WTC11 (cell line): ENCODE results near the gene VEGFB. TPM values are rescaled to one million over a fixed set of nuclear protein-coding genes. Genes with fewer than 3 reads are reported as not detected.
A peak's percentile ranks its signal among the peaks of the same experiment; 100 is the strongest.

Experiments used
- ATAC-seq: fragments of 200-7000 bp; cut with Tn5 transposase; 2 replicates; pipeline ENCODE4 v1.10.0; 2021; ENCODE audit warnings: mild to moderate bottlenecking, moderate library complexity
- Bru-seq: library from RNA; stranded (reverse); fragments of 400-500 nt; gene quantifications from one replicate; lab custom pipeline; 2021; lab: Mats Ljungman, UMichigan
- CTCF ChIA-PET: fragments of 300-600 bp; sonication (Branson Sonifier 250); formaldehyde crosslinking; loops from one replicate; lab custom pipeline; 2021; ENCODE audit warnings: antibody characterized with exemption; lab: Charles Lee
- POLR2A ChIA-PET: fragments of 350-600 bp; sonication (Branson Sonifier 250); formaldehyde crosslinking; loops from one replicate; lab custom pipeline; 2021; ENCODE audit warnings: antibody characterized with exemption; lab: Charles Lee
- DNase-seq: peaks from one replicate; pipeline ENCODE4 v3.0.0; 2021; ENCODE audit warnings: low spot score
- H3K27ac Mint-ChIP-seq: 2 replicates; pipeline ENCODE4 v1.8.0; 2021; ENCODE audit warnings: mixed read lengths
- H3K27me3 Mint-ChIP-seq: 2 replicates; pipeline ENCODE4 v1.8.0; 2021; ENCODE audit warnings: low read depth, mild to moderate bottlenecking, moderate library complexity, mixed read lengths
- H3K36me3 Mint-ChIP-seq: 2 replicates; pipeline ENCODE4 v1.8.0; 2021; ENCODE audit warnings: mixed read lengths
- H3K4me1 Mint-ChIP-seq: 2 replicates; pipeline ENCODE4 v1.8.0; 2022; ENCODE audit warnings: mixed read lengths
- H3K4me3 Mint-ChIP-seq: 2 replicates; pipeline ENCODE4 v1.8.0; 2021; ENCODE audit warnings: mild to moderate bottlenecking, moderate library complexity, mixed read lengths
- H3K9me3 Mint-ChIP-seq: 2 replicates; pipeline ENCODE4 v1.8.0; 2021; ENCODE audit warnings: mixed read lengths
- ARID4B ChIP-seq: sonication (generic); formaldehyde crosslinking; IDR thresholded peaks from 2 replicates; pipeline ENCODE4 v1.8.0; 2023; ENCODE audit warnings: missing genetic modification reagents, mild to moderate bottlenecking, borderline replicate concordance
- E2F4 ChIP-seq: sonication (generic); formaldehyde crosslinking; IDR thresholded peaks from 2 replicates; pipeline ENCODE4 v1.8.1; 2022; ENCODE audit warnings: low read depth, mild to moderate bottlenecking, moderate library complexity, missing genetic modification reagents, borderline replicate concordance
- ESRRA ChIP-seq: sonication (generic); formaldehyde crosslinking; IDR thresholded peaks from 2 replicates; pipeline ENCODE4 v1.8.1; 2022; ENCODE audit warnings: mild to moderate bottlenecking, missing genetic modification reagents, borderline replicate concordance
- IRF1 ChIP-seq: sonication (generic); formaldehyde crosslinking; IDR thresholded peaks from 2 replicates; pipeline ENCODE4 v1.8.0; 2023; ENCODE audit warnings: missing genetic modification reagents
- JUN ChIP-seq: sonication (generic); formaldehyde crosslinking; IDR thresholded peaks from 2 replicates; pipeline ENCODE4 v1.8.0; 2023; ENCODE audit warnings: mild to moderate bottlenecking, missing genetic modification reagents
- NFE2L1 ChIP-seq: sonication (generic); formaldehyde crosslinking; IDR thresholded peaks from 2 replicates; pipeline ENCODE4 v1.8.1; 2023; ENCODE audit warnings: missing genetic modification reagents
- NFYB ChIP-seq: sonication (generic); formaldehyde crosslinking; conservative IDR thresholded peaks from 2 replicates; pipeline ENCODE4 v1.8.0; 2022; ENCODE audit warnings: low read depth, missing genetic modification reagents
- NR3C1 ChIP-seq: sonication (generic); formaldehyde crosslinking; conservative IDR thresholded peaks from 2 replicates; pipeline ENCODE4 v1.8.1; 2023; ENCODE audit warnings: low read depth, mild to moderate bottlenecking, missing genetic modification reagents
- RORB ChIP-seq: fragments of 250-450 bp; sonication (Bioruptor Pico); IDR thresholded peaks from 2 replicates; pipeline ENCODE4 v1.9.0; 2021; ENCODE audit warnings: mild to moderate bottlenecking
- SP1 ChIP-seq: sonication (generic); formaldehyde crosslinking; conservative IDR thresholded peaks from 2 replicates; pipeline ENCODE4 v1.8.1; 2022; ENCODE audit warnings: missing genetic modification reagents
- ZNF121 ChIP-seq: sonication (generic); formaldehyde crosslinking; IDR thresholded peaks from 2 replicates; pipeline ENCODE4 v1.8.0; 2023; ENCODE audit warnings: missing genetic modification reagents
- ZNF219 ChIP-seq: sonication (generic); formaldehyde crosslinking; IDR thresholded peaks from 2 replicates; pipeline ENCODE4 v1.8.0; 2023; ENCODE audit warnings: missing genetic modification reagents, mild to moderate bottlenecking, borderline replicate concordance
- ZNF317 ChIP-seq: sonication (generic); formaldehyde crosslinking; IDR thresholded peaks from 2 replicates; pipeline ENCODE4 v1.8.1; 2023; ENCODE audit warnings: low read depth, mild to moderate bottlenecking, moderate library complexity, missing genetic modification reagents, borderline replicate concordance
- ZNF416 ChIP-seq: fragments of 250-450 bp; sonication (Bioruptor Pico); IDR thresholded peaks from 2 replicates; pipeline ENCODE4 v1.9.0; 2021; ENCODE audit warnings: mild to moderate bottlenecking, inconsistent platforms
- ZNF423 ChIP-seq: fragments of 250-450 bp; sonication (Bioruptor Pico); IDR thresholded peaks from 2 replicates; pipeline ENCODE4 v2.1.2; 2022; ENCODE audit warnings: mild to moderate bottlenecking, moderate library complexity
- long read RNA-seq, 3 experiments: library from RNA in 1 of 3; library from capped mRNA in 1 of 3; library from polyadenylated mRNA in 1 of 3; unstranded in 2 of 3; stranded (forward) in 1 of 3; transcript quantifications; one replicate each; pipeline ENCODE4 v2.0.0, GENCODE V29; 2021
- total RNA-seq: library from RNA; stranded (reverse); gene quantifications from 3 replicates; pipeline ENCODE4 v1.2.3, GENCODE V29; 2021
- TF ChIP-seq, protein P1 (sequence below): fragments of 250-450 bp; sonication (Bioruptor Pico); IDR thresholded peaks from 2 replicates; pipeline ENCODE4 v1.8.0; 2021; ENCODE audit warnings: mild to moderate bottlenecking
- TF ChIP-seq, protein P2 (sequence below): sonication (generic); formaldehyde crosslinking; IDR thresholded peaks from 2 replicates; pipeline ENCODE4 v1.8.0; 2022; ENCODE audit warnings: mild to moderate bottlenecking, missing genetic modification reagents

VEGFB gene
- total RNA-seq (51.7 to 62.2 TPM (median 59.7 TPM) in 3 replicates), Bru-seq, nascent RNA (percentile 60 among the genes with signal in this experiment)
- long read RNA-seq, experiment 1, transcript VEGFB-201 (7 exons, 1,380 nt), result major isoform, 40 of 74 reads
- long read RNA-seq, experiment 1, transcript VEGFB-202 (7 exons, 979 nt), result minor isoform, 9 of 74 reads
- long read RNA-seq, experiment 1, partial matches to known transcripts, result 5 of 74 reads
- long read RNA-seq, experiment 1, other reads (novel, unspliced or antisense), result 20 of 74 reads
- long read RNA-seq, experiment 2, transcript VEGFB-202 (7 exons, 979 nt), result minor isoform, 11 of 78 reads
- long read RNA-seq, experiment 2, transcript VEGFB-201 (7 exons, 1,380 nt), result major isoform, 43 of 78 reads
- long read RNA-seq, experiment 2, partial matches to known transcripts, result 13 of 78 reads
- long read RNA-seq, experiment 2, other reads (novel, unspliced or antisense), result 11 of 78 reads
- long read RNA-seq, experiment 3, partial matches to known transcripts, result 0 of 3 reads
- long read RNA-seq, experiment 3, other reads (novel, unspliced or antisense), result 3 of 3 reads

DNA sequence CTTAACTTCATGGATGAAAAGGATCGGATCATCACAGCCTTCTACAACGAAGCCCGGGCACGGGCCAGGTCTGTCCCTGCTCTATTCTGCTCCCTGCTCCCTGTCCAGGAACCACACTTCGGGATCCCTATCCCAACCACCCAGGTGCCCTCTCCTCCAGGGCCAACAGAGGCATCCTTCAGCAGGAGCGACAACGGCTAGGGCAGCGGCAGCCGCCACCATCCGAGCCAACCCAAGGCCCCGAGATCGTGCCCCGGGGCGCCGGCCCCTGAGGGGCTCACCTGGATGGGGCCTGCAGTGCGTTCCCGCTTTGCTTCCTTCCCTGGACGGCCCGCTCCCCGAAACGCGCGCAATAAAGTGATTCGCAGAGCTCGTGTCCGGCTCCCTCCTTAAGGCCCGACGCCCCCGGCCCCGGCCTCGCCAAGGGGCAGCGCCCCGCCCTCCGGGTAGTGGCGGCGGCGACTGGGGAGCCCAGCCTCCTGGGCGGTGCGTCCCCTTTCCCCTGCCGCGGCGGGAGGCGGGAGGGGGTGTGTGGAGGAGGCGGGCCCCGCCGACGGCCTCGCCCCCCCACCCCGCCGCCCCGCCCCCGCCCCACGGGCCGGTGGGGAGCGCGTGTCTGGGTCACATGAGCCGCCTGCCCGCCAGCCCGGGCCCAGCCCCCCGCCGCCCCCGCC, at the start of gene VEGFB:
Gene VEGFB, plus strand, starts transcription at position 672 of the 674 bp plus-strand sequence. CDS start 250 bp downstream, outside the sequence.
- Mint-ChIP-seq H3K4me1 (peaks cover 30% of the 10 kb centered on the region), H3K27ac (peak within 1 kb of the TSS; percentile 15; the same call in 1 of the 2 replicates), H3K4me3 (peak within 1 kb of the TSS; percentile 85), H3K27me3 (peaks cover 16% of the 10 kb centered on the region), H3K9me3 (no peaks in the 10 kb centered on the region), H3K36me3 (peaks cover 6% of the 10 kb centered on the region; the same call in 1 of the 2 replicates)
- TF ChIP-seq IRF1, result no peak
- TF ChIP-seq ZNF423 (CRISPR knock-in tag), result peak; percentile 46
- TF ChIP-seq ZNF121 (CRISPR knock-in tag), result peak; percentile 64; the same call in 1 of the 2 replicates
- TF ChIP-seq, protein P1, sequence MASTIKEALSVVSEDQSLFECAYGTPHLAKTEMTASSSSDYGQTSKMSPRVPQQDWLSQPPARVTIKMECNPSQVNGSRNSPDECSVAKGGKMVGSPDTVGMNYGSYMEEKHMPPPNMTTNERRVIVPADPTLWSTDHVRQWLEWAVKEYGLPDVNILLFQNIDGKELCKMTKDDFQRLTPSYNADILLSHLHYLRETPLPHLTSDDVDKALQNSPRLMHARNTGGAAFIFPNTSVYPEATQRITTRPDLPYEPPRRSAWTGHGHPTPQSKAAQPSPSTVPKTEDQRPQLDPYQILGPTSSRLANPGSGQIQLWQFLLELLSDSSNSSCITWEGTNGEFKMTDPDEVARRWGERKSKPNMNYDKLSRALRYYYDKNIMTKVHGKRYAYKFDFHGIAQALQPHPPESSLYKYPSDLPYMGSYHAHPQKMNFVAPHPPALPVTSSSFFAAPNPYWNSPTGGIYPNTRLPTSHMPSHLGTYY, result no peak
- no peak for TF ChIP-seq ZNF219
- TF ChIP-seq NR3C1 (CRISPR knock-in tag), result no peak
- no peak for TF ChIP-seq NFE2L1 (CRISPR knock-in tag)
- 0 out of 2 replicates have a peak, but pooled peaks have one; percentile 31 for TF ChIP-seq ESRRA (CRISPR knock-in tag)
- no peak for TF ChIP-seq ARID4B
- TF ChIP-seq E2F4 (CRISPR knock-in tag), result no peak
- TF ChIP-seq JUN (CRISPR knock-in tag), result no peak
- TF ChIP-seq, protein P2, sequence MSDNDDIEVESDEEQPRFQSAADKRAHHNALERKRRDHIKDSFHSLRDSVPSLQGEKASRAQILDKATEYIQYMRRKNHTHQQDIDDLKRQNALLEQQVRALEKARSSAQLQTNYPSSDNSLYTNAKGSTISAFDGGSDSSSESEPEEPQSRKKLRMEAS (CRISPR knock-in tag), result no peak
- TF ChIP-seq NFYB, result no peak
- TF ChIP-seq RORB, result no peak
- TF ChIP-seq SP1 (CRISPR knock-in tag), result 0 out of 2 replicates have a peak, but pooled peaks have one; percentile 39
- TF ChIP-seq ZNF416 (CRISPR knock-in tag), result peak; percentile 30; the same call in 1 of the 2 replicates
- TF ChIP-seq ZNF317 (CRISPR knock-in tag), result no peak
- ChIA-PET POLR2A (no interaction called here), CTCF (interaction anchor here (1.0 to 5.4 kb wide), 5 partner anchors 16 to 123 kb away, joined by 3 to 35 read pairs (median 3); partner anchors contain the start of gene PLCB3)
- DNase-seq, result peak; percentile 61
- ATAC-seq, result peak; percentile 17; the same call in 1 of the 2 replicates
